NCI-H2196 treated with DMSO at 0.1 percent for 48 hours (cell line): ENCODE results near the gene RPRD1B.

Experiments
- DNase-seq: peaks from one replicate; lab custom pipeline; 2025; ENCODE audit not compliant: unreplicated experiment; lab: John Stamatoyannopoulos, UW

RPRD1B gene

DNA sequence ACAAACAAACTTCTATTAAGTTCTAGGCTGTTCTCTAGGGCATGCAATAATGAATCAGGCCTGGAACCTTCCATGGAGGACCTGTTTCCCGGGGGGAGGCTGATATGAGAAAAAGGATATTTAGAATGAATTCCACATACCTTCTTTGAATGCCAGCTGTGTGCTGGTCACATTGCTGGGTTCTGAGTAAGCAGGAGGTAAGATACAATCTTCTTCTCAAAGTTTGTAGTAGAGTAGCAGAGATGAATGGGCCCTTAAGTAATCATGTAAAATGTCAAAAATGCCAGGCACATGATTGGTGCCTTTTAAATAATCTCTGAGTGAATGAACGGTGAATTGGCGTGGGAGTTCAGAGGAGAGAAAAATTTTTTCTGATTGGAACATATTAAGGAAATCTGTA, 84.1 kb downstream of the RPRD1B start:
- no peak for DNase-seq

DNA sequence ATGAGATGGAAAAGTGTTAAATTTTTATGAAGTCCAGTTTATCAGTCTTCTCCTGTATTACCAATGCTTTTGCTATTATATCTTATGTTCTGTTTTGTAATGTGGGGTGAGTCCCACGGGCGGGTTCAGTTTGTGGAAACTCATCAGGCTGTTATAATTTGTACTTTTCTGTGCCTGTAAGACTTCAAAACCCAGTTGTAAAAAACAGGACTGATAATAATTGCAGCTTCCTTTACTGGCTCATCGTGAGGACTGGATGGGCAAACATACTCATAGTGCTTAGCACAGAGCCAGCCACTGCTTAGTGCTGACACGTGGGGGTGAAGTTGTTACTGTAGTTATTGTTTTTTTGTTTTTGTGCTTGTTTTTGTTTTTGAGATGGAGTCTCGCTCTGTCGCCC, 85.9 kb downstream of the RPRD1B start:
- no peak for DNase-seq

DNA sequence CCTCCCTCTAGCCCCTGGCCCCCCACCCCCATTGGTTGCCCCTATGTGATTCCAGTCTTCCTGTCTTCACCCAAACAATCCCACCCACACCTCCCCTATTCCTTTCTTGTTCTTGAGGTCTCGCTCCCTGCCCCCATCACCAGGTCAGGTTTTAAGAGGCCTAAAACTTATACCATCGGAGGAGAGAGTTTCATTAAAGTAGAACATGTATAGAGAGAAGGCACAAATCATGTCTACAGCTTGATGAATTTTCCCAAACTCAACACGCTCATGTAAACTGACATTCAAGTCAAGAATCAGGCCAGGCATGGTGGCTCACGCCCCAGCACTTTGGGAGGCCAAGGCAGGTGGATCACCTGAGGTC, 87.1 kb downstream of the RPRD1B start:
- DNase-seq = no peak

DNA sequence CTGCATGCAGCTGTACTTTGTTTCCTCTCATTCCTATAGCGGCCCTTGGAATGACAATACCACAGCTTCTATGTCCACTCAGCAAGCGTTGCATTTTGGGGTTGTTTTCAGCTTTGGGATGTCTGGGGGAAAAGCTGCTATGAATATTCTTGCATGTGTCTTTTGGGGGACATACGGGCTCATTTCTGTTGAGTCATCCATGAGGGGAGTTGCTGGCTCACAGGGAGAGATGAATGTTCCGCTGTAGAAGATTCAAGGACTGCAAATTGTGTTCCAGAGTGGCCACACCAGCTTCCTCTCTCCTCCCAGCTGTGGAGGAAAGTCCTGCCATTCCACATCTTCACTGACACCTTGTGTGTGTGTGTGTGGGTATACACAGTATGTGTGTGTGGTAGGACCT, 88.2 kb downstream of the RPRD1B start:
- DNase-seq = no peak

DNA sequence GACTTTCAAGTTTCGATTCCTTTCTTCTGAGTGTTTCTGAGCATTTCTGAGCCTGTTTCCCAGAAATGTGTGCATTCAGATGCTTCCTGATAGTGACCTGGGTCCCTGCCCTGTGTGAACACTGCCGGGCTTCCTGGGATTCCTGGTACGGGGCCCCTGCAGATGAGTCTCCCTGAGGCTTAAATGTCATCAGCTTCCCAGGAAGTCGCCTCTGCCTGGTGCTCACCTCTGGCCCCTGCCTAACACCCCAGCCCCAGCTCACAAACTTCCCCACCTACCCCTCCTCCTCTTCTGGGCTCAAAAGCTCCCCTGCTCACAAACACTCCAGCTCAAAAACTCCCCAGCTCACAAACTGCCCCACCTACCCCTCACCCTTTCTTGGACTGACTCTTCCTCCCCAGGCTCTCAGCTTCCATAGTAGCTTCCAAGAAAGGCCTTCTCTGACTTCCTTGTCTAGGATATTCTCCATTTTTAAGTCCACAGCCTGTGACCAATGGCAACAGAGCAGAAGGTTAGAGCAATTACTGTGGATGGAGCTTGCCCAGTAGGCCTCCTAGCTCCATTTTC, 89.6 kb downstream of the RPRD1B start:
- no peak for DNase-seq

DNA sequence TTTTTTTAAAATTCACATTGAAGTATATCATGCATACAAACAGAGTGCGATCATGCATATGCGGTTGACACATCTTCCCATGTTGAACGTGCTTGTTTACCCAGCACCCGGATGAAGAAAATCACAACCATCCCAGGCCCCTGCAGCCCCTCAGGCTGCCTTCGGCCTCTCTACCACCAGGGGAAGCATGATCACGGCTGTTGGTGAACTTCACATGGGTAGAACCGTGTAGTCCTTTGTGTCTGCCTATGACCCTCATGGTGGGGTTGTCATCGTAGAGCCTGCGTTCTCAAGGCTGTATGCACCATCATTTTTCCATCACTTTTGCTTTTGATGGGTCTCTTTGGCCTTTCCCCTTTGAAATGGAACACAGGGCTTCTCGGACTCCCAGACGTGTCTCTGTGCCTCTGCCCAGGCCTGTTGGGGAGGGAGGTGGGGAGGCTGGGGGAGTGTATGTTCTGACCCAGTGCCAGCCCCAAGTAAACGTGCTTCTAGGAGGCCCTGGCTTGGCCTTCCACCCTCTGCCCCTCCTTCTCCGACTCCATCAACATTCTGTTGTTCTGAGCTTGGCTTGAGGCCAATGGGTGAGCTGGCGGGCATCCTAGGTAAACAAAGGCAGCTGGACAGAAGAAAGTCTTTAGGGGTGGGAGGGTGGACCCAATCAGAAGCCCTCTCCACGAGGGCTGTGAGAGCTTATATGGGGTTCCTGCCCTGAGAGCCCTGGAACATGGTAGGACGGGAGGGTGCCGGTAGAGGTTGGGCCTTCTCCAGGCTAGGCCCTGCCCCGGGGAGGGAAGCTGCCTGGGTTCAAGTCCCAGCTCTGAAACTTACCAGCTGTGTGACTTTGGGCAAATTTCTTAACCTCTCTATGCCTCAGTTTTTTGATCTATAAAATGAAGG, 91.9 kb downstream of the RPRD1B start:
- peak; percentile 92 for DNase-seq

DNA sequence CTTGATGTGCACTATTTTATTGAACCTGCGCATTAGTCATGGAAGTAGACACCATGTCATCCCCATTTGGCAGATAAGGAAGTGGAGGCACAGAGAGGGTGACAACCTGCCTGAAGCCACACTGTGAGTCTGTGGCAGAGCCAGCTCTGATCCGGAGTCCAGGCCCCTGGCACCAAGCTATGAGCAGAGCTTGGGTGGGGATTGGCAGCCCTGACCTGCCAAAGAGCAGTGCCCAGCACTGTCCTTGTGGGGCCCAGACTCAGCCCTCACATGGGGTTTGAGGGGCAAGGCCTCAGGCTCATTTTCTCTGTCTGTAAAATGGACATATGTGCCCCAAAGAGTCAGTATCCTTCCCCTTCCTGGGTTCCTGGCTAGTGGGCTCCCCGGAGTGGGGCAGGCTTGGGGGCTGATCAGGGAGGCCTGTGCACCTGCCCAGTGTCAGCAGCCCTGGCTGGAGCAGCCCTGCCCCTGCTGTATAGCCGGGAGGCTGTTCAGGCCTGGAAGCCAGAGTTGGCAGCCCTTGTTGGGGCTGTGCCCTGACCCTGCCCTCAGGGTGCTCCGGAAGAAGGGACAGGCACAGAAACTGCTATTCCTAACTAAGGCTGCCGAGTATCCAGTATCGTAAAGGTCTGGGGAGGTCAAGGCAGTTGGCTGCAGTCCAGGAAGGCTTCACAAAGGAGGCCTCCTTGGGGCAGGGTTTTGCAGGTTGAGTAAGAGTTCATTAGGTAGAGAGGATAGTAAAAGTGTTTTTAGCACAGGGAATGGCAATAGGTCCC, 92.8 kb downstream of the RPRD1B start:
- no peak for DNase-seq

DNA sequence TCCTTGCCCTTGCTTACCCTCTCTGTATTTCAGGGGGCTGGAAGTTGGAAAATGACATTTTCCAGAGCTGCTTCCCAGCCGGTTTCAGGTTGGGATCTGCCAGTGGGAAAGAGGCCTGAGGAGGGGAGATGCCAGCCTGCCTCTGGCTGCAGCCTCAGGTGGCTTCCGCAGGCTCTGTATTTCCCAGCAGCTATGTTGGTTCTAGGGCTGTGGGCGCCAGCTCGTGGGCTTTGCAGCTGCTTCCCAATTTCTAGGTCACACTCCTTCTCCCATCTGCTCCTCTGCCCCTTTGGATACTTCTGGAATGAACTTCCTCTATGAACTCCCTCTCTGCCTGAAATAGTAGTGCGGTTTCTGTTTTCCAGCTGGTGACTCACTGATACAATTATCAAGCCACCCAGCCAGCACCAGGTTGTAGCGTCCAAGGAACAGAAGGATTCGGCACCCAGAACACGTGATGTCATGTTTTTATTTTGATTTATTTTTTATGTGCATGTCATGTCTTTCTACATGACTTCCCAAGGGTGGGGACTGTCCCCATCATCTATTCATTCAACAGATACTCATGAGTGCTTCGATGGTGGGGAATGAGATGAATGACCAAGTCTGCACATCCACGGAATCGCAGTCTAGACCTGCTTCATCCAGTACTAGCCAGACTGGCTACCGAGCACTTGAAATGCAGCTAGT, 93.5 kb downstream of the RPRD1B start:
- no peak for DNase-seq

DNA sequence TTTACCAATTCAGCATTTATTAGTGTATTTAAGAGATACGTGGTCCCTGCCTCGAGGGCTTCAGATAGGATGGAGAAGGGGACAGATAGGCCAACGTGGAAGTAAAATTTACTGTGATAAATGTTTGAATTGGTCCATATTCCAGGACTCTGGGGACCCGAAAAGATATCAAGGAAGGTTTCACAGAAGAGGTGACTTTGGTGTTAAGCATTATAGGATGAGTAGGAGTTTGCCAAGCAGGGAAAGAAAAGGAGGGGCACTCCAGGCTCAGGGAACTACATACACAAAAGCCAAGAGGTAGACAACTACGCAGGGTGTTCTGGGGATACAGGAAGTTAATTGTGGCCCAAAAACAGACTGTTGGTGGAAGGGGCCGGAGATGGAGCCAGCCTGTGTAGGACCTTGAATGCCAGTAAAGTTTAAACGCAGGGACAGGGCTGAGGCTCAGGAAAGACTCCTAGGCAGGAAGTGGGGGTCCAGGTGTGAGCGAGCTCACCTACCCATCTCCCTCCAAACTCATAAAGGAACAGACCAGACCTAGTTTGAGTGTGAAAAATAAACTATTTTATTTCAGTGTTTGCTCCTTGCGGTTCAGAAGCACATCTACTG, 94.5 kb downstream of the RPRD1B start:
- DNase-seq = no peak

DNA sequence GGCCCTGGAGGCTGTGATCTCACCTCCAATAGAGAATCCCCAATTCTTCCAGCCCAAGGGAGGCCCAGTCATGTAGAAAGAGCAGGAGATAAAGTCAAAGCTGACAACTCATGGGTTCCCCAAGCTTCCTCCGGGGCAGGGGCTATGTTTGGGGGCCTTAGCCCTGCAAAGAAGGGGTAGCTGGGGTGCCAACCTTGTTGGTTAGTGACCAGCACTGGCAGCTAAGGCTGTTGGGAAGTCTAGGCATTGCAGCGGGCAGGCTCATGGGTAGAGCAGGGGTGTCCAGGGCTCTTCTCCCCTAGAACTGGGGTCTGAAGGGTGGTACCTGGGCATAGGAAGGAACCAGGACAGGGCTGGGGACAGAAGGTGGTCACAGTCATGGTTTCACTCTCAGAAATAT, 95.1 kb downstream of the RPRD1B start:
- DNase-seq = no peak

DNA sequence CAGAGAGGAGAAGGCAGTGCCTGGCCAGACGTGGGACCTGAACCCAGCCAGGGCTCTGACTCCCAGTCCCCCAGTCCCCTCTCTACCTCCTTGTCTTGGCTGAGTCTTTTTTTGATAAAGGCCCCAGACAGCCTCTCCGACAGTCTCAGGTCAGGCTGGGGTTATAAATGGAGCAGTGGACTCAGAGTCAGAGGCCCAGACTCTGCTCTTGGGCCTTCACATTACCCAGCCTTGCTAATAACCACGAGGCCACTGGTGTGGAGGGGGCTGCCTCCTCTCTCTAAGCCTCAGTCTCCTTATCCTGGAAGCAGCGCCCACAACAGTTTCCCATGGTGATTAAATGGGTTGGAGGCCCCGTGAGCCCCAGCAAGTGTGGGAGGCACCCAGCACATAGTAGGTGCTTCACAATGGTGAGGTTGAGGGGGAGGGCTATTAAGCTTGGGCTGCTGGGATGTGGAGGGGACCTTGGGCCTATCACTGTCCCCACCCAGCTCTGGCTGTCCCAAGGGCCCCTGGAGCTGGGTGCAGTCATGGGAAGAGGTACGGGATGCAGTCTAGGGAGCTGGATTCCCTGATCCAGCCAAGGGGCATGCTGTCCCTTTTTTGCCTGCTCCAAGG, 95.8 kb downstream of the RPRD1B start:
- DNase-seq = no peak

DNA sequence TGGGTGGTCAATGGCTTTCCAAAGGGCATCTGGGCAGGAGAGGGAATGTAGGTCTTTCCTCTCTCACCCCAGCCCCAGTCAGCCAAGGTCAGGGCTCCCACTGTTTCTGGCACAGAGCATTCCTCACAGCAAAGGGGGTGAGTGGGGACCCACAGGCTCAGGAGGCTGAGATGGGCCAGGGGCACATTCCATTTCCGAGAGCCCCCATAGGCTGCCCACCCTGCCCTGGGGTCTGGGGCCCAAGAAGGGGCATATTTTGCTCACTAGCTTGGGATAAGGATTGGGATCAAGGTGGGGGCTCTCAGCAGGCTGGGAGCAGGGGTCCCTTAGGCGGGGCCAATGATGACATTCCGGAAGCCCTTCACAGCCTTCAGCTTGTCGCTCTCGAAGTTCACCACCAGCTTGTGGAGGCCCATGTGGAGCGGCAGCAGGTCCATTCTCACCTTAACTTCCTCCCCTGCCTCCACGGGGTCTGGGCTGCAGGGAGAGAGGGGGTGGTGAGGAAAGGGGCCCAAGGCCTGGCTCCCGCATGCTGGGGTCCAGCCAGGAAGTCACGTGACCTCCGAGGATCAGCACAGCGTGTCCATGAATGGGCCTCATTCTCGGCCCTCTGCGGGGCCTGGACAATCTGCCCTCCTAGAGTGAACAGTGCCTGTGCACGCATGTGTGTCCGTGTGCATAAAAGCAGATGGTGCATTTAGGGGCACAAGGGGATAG, 96.5 kb downstream of the RPRD1B start:
- no peak for DNase-seq

DNA sequence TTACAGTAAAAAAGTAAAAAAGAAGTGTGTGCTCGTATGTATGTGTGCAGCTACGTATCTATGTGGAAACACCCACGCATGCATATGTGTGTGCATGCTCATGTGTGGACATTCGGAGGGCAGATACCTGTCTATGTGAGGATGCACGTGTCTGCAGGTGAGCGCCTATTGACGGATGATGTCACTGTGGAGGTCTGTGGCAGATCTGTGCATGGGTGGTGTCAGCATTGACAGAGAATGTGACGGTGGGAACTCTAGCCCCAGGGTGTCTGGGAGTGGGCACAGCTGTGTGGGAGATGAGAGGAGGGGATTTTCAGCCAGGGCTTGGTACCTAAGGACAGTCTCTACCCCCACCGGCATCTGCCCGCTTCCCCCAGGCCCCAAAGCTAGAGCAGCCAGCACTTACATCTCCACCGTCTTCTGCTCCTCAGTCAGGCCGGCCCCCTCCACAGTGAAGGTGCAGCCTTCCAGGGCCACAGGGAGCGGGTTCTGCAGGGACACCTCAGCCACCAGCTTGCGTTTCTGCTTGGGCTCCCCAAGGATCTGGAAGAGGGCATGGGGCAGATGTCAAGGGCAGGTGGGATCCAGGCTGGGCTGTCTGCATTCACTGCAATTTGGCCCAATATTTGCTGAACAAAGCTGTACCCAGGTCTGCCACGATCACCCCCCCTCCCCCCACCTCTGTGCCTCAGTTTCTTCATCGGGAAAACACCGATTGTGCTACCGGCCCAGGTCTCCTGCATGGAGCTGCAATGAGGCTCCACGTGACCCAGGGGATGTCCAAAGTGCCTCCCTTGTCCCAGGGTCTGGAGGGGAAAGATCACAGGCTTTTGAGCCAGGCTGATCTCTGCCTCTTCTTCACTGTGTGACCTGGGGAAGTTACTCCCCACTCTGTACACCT, 97.4 kb downstream of the RPRD1B start:
- no peak for DNase-seq

DNA sequence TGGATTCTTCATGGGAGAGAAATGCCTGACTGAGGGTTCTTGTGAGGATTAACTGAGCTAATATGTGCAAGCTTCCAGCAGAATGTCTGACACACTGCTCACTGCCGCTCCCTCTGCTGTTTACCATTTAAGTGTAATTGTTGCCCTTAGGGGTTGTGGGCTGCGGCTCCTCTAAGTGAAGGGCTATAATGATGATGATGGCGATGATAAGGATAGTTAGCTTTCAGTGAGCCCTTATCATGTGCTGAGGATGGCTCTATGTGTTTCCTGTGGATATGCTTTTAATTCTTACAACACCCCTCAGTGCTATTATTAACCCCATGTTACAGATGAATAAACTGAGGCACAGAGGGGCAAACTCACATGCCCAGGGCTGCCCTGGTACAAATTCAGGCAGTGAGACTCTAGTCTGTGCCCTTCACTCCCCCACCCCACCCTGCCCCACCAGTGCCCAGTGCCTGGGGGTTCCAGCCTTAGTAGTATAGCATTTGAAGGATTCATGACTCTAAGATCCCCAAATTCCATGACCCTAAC, 98.1 kb downstream of the RPRD1B start:
- DNase-seq = no peak

DNA sequence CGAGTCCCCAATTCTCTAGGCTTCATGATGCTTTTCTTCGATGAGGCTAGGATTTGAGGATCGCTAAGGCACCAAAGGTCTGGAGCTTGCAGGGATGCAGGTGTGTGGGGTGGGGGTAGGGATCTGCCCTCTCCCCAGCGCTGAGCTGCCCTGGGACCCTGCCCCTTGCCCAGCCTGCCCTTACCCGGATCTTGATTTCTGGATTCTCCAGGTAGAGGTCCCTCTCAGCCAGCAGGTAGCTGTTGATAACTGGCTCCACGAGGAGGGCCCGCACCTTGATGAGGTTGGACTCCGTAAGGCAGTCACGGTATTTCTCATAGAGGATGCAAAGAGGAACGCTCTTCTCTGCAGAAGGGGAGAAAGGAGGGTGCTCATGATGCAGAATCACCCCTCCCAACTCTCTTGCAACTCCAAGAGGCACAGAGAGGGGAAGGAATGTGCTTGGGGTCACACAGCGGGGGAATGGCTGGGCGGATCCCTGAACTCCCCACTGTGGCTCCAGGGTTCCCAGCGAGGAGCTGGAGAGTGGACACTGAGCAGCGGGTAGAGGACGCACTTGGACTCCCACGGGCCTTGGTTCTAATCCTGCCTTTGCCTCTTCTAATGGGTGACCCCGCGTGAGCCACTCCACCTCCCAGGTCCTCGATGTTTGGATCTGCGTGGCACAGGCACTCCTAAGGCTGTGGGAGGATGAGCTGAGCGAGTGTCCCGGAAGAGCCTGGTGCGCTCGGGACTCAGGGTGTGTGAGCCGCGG, 98.8 kb downstream of the RPRD1B start:
- DNase-seq = no peak

DNA sequence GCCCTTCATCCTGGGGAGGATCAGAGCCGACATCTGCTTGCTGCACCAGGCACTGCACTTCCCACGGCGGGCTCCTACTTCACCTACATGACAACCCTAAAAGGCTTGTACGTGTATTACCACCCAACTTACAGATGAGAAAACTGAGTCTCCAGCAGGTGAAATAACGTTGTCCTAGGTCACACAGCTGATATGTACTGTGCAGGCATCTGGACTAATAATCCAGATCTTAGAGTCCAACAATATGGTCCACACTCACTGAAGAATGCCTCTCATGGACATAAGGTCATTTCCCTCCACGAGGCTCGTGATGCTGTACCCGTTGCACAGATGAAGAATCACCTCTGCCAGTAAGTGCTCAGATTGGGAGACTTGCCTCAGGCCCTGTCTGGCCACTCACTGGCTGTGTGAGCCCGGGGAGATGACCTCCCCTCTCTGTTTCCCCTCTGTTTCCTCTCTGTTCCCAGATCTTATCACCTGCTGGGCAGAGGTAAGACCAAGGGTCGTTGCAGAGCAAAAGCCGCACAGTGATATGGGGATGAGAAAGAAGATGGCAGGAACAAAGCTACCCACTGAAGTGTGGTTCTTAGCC, 99.5 kb downstream of the RPRD1B start:
- DNase-seq = no peak

DNA sequence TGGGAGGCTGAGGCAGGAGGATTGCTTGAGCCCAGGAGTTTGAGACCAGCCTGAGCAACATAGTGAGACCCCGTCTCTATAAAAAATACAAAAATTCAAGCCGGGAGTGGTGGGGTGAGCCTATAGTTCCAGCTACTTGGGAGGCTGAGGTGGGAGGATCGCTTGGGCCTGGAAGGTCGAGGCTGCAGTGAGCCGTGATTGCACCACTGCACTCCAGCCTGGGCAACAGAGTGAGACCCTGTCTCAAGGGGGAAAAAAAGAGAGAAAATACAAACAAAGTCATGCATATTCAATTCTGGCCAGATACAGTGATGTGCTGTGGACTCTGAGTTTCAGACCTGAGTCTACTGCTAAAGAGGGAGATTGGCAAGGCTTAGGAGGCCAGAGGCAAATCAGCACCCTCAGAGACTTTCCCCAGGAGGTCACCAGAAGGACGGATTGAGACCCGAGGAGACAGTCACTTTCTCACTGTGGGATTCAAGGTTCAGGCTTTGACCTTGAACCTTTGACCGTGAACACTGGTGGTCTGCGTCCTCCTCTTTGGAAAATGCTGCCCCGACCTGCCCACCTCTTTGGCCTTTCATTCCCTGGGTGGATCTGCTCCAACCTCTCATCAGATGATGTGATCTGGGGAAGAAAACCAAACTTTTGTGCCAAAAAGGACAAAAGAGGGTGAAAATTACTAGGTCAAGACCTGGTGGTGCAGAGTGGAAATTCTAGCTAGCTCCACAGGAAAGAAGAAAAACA, 100.3 kb downstream of the RPRD1B start:
- no peak for DNase-seq
